ENCODE results near the gene ZNF385B.
"Not testable (repeated sequence)": the region's sequence is repeated elsewhere in the genome, so short reads cannot be mapped to it uniquely, and the experiment has no call there.

The ZNF385B gene

DNA sequence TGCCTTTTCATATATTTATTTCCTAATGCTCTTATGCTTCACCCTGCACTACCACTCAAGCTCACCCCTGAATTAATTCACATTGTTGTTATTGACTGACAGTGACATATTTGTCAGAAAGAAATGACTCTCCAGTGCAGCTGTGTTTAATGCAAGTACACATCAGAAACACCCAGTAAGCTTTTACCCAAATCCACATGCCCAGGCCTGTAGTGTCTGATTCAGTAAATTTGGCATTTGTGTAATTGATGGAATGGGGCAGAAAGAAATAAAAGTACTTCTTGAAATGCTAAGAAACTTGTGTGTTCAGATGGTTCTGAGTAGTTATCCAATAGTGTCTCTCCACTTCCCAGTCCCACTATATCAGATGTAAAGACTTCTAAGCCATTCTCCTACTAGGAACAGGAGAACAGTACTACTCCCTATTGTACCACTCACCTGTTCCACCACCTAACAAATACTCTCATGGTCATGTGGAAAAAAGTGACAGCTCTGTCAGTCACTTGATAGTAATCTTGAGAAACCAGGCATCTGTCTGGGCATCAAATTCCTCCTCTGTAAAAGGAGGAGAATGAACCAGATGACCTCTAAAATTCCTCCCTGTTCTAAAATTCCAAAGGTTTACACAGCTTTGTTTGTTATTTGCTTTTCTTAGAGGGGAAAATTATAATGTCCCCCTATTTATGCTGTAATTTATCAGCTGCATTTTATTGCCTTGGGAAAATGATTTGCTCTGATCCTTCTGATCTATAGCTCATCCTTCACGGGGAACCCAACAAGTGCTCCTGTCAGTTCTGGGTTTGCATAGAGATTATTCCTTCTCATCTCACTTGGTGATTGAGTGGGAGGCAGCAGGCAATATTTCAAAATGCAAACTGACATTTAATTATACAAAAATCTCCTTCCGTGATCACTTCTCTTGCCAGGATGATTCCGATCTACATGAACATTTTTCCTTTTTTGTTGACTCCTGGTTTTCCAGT lies 70.9 kb downstream of the ZNF385B start:
- no peak for TF ChIP-seq CTCF (conservative IDR thresholded peaks at IDR 0.05)
- H3K27ac ChIP-seq = no peak overlapping the region

DNA sequence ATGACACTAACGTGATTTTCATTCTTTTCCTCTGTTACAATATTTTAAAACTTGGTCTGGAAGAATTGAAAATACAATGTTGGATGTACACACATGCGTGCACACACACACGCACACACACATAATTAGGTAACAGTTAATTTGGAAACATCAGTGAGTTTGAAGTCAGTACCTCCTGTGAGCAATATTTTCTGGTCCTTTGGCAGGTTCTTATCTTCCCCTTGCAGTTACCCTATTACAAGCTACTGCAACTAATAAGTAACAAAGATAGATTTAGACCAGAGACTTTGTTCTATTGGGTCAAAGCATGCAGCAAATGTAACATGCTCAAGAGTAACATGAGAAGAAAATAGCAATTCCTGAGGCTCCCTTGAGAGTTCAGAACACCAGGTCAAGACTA lies 73.3 kb downstream of the ZNF385B start:
- TF ChIP-seq CTCF (conservative IDR thresholded peaks at IDR 0.05) = no peak
- no peak overlapping the region for H3K27ac ChIP-seq

GRCh38 chr2:179787601-179788000 lies 73.8 kb downstream of the ZNF385B start:
- TF ChIP-seq CTCF (conservative IDR thresholded peaks at IDR 0.05) = no peak
- H3K27ac ChIP-seq = no peak overlapping the region

GRCh38 chr2:179785902-179786301 lies 75.5 kb downstream of the ZNF385B start:
- no peak overlapping the region for H3K27ac ChIP-seq
- no peak for TF ChIP-seq CTCF (conservative IDR thresholded peaks at IDR 0.05)

DNA sequence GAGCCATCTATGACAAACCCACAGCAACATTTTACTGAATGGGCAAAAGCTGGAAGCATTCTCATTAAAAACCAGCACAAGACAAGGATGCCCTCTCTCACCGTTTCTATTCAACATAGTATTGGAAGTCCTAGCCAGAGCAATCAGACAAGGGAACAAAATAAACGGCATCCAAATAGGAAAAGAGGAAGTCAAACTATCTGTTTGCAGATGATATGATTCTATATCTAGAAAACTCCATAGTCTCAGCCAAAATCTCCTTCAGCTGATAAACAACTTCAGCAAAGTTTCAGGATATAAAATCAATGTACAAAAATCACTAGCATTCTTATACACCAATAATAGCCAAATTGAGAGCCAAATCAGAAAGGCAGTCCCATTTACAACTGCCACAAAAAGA lies 79.1 kb downstream of the ZNF385B start:
- H3K27ac ChIP-seq = not testable (repeated sequence)

DNA sequence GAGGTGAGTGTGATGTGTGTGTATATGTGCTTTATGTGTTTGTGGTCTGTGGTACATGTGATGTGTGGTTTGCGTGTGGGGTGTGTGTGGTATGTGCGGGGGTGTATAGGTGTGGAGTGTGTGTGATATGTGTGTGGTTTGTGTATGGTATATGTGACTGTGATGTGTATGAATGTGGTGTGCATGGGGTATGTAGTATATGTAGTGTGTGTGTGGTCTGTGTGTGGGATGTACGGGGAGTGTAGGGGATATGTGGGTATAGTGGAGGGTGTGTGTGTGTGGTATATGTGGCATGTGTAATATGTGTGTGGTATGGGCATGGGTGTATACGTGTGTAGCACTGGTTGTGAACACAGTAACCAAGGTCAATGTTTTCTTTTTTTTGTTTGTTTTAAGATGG lies 87.4 kb downstream of the ZNF385B start:
- TF ChIP-seq CTCF (conservative IDR thresholded peaks at IDR 0.05) = no peak
- no peak overlapping the region for H3K27ac ChIP-seq

GRCh38 chr2:179772346-179772745 lies 89.1 kb downstream of the ZNF385B start:
- no peak for TF ChIP-seq CTCF (conservative IDR thresholded peaks at IDR 0.05)
- no peak overlapping the region for H3K27ac ChIP-seq

DNA sequence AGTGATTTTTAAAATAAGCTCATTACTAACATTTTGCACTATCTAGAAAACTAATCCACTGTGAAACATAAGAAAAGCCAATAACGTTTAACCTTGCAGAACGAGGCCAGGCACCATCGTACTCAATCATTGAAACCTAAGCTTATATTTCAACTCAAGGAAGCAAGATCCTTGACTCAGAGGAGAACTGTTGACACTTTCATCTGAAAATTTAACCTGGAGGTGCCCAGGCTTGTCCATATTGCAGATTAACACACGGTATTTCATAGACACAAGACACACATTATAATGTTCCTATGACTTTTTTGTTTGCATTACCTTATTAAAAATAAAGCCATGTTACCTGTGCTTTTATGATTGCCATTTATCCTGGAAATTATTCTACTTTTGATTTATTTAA lies 89.6 kb downstream of the ZNF385B start:
- no peak for TF ChIP-seq CTCF (conservative IDR thresholded peaks at IDR 0.05)
- H3K27ac ChIP-seq = no peak overlapping the region

Measured in VCaP (cell line).